ENCODE measurements around the gene NSG1. TPM values are rescaled to one million over a fixed set of nuclear protein-coding genes. Genes with fewer than 3 reads are reported as not detected.
"Not testable (repeated sequence)": the region's sequence is repeated elsewhere in the genome, so short reads cannot be mapped to it uniquely, and the experiment has no call there.

NSG1 gene
- total RNA-seq, 1 experiment from 2014 or later = not detected

GRCh38 chr4:4419896-4420295, 33.0 kb downstream of the NSG1 start:
- no peaks in the 10 kb centered on the region for H3K9me3 ChIP-seq (ENCODE audit: insufficient read depth, low read depth)
- H3K4me3 ChIP-seq = no peak overlapping the region
- H3K4me2 ChIP-seq = no peak overlapping the region
- H3K27ac ChIP-seq = no peak overlapping the region
- H2AFZ ChIP-seq = no peak overlapping the region
- TF ChIP-seq EZH2 (IDR thresholded peaks at IDR 0.05; ENCODE audit: low read depth) (no peak), CTCF (conservative IDR thresholded peaks at IDR 0.05) (no peak)
- CTCF ChIA-PET = no interaction called here
- H3K36me3 ChIP-seq (ENCODE audit: low read depth) = no peaks in the 10 kb centered on the region
- no peaks in the 10 kb centered on the region for H3K4me1 ChIP-seq (replicated peaks; ENCODE audit: insufficient read depth)
- intact Hi-C loops (cut with micrococcal nuclease; ENCODE audit: unreplicated experiment) = no loop called here
- no peaks in the 10 kb centered on the region for H3K79me2 ChIP-seq (ENCODE audit: low read depth)
- no peaks in the 10 kb centered on the region for H3K9me2 ChIP-seq (ENCODE audit: insufficient read depth)
- no peaks in the 10 kb centered on the region for H3F3A ChIP-seq (ENCODE audit: insufficient read depth, low read depth)
- H3K27me3 ChIP-seq (ENCODE audit: insufficient read depth, low read depth) = no peaks in the 10 kb centered on the region
- DNase-seq = no peak
- BruUV-seq (replicated peaks) = no TSS peak
- POLR2A ChIA-PET (ENCODE audit: unreplicated experiment) = no interaction called here
- H4K20me1 ChIP-seq (ENCODE audit: insufficient read depth) = no peaks in the 10 kb centered on the region

GRCh38 chr4:4420421-4420820, 33.5 kb downstream of the NSG1 start:
- intact Hi-C loops (cut with micrococcal nuclease; ENCODE audit: unreplicated experiment) = no loop called here
- no peak for TF ChIP-seq CTCF (conservative IDR thresholded peaks at IDR 0.05)
- no peak for TF ChIP-seq EZH2 (IDR thresholded peaks at IDR 0.05; ENCODE audit: low read depth)
- Histone ChIP-seq H3K9me2 (ENCODE audit: insufficient read depth) (no peaks in the 10 kb centered on the region), H3K9me3 (ENCODE audit: insufficient read depth, low read depth) (no peaks in the 10 kb centered on the region), H3K36me3 (ENCODE audit: low read depth) (no peaks in the 10 kb centered on the region), H3F3A (ENCODE audit: insufficient read depth, low read depth) (no peaks in the 10 kb centered on the region), H3K27ac (no peak overlapping the region), H2AFZ (no peak overlapping the region), H3K4me2 (no peak overlapping the region), H3K4me1 (replicated peaks; ENCODE audit: insufficient read depth) (no peaks in the 10 kb centered on the region), H4K20me1 (ENCODE audit: insufficient read depth) (no peaks in the 10 kb centered on the region), H3K27me3 (ENCODE audit: insufficient read depth, low read depth) (no peaks in the 10 kb centered on the region), H3K79me2 (ENCODE audit: low read depth) (no peaks in the 10 kb centered on the region), H3K4me3 (no peak overlapping the region)
- CTCF ChIA-PET = no interaction called here
- BruUV-seq (replicated peaks) = no TSS peak
- DNase-seq = no peak
- POLR2A ChIA-PET (ENCODE audit: unreplicated experiment) = no interaction called here

DNA sequence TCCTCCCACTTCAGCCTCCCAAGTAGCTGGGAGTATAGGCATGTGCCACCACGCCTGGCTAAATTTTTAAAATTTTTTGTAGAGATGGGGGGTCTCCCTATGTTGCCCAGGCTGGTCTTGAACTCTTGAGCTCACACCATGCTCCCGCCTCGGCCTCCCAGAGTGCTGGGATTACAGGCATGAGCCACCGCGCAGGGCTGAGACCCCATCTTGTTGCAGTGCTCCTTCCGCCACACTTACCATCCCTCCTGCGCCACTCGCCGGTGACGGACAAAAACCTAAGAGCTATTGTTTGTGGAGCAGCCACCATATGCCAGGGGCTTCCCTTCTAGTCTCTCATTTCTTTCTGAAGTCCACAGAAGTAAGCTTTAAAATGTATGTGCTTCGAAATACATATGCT, 34.5 kb downstream of the NSG1 start:
- DNase-seq = no peak
- no TSS peak for BruUV-seq (replicated peaks)
- Histone ChIP-seq H3K4me3 (no peak overlapping the region), H2AFZ (no peak overlapping the region), H3K9me2 (ENCODE audit: insufficient read depth) (no peaks in the 10 kb centered on the region), H3K4me1 (replicated peaks; ENCODE audit: insufficient read depth) (no peaks in the 10 kb centered on the region), H3K79me2 (ENCODE audit: low read depth) (no peaks in the 10 kb centered on the region), H3K36me3 (ENCODE audit: low read depth) (no peaks in the 10 kb centered on the region), H3K27ac (no peak overlapping the region), H4K20me1 (ENCODE audit: insufficient read depth) (no peaks in the 10 kb centered on the region), H3K9me3 (ENCODE audit: insufficient read depth, low read depth) (no peaks in the 10 kb centered on the region), H3K4me2 (no peak overlapping the region), H3K27me3 (ENCODE audit: insufficient read depth, low read depth) (no peaks in the 10 kb centered on the region), H3F3A (ENCODE audit: insufficient read depth, low read depth) (no peaks in the 10 kb centered on the region)
- intact Hi-C loops (cut with micrococcal nuclease; ENCODE audit: unreplicated experiment) = no loop called here
- POLR2A ChIA-PET (ENCODE audit: unreplicated experiment) = interaction anchor here (0.7 kb wide), 1 partner anchor 155 kb away, joined by 8 read pairs; no protein-coding TSS in a partner anchor
- CTCF ChIA-PET = no interaction called here
- TF ChIP-seq CTCF (conservative IDR thresholded peaks at IDR 0.05) (no peak), EZH2 (IDR thresholded peaks at IDR 0.05; ENCODE audit: low read depth) (no peak)

DNA sequence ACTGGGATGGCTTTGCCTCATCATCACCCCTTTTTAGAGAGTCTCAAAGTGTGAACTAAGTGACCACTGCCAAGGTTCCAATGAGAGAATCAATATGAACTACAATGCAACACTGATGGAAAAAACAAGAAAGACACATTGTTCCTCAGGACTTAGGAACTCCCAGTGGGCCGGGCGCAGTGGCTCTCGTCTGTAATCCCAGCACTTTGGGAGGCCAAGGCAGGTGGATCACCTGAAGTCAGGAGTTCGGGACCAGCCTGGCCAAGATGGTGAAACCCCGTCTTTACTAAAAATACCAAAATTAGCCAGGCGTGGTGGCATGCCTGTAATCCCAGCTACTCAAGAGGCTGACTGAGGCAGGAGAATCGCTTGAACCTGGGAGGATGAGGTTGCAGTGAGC, 35.2 kb downstream of the NSG1 start:
- H3K36me3 ChIP-seq (ENCODE audit: low read depth); POLR2A ChIA-PET (ENCODE audit: unreplicated experiment); H3K27ac ChIP-seq; BruUV-seq (replicated peaks); H3K9me2 ChIP-seq (ENCODE audit: insufficient read depth); H3K27me3 ChIP-seq (ENCODE audit: insufficient read depth, low read depth); H4K20me1 ChIP-seq (ENCODE audit: insufficient read depth); CTCF ChIA-PET; intact Hi-C loops (cut with micrococcal nuclease; ENCODE audit: unreplicated experiment); H3K79me2 ChIP-seq (ENCODE audit: low read depth); H3K4me2 ChIP-seq; H3F3A ChIP-seq (ENCODE audit: insufficient read depth, low read depth); H2AFZ ChIP-seq; H3K4me1 ChIP-seq (replicated peaks; ENCODE audit: insufficient read depth); H3K9me3 ChIP-seq (ENCODE audit: insufficient read depth, low read depth); H3K4me3 ChIP-seq; DNase-seq: not testable (repeated sequence)
